ENCODE data around the gene NRXN2. TPM values are rescaled to one million over a fixed set of nuclear protein-coding genes. Genes with fewer than 3 reads are reported as not detected.

NRXN2 gene
- total and polyA plus RNA-seq, 10 of the 15 experiments (the other 5 are each of a cell fraction or from before 2014, with no cell fraction given): 0.03 to 1.4 (median 0.23) TPM

- Histone ChIP-seq H3K27me3 (replicated peaks in 1 of 2; ENCODE audit: control insufficient read depth in 2 of 2, insufficient read depth in 2 of 2, low read length in 1 of 2) (no peaks in the 10 kb centered on the region), H3K4me3 (no peak overlapping the region), H3K9me3 (replicated peaks; ENCODE audit: control insufficient read depth, insufficient read depth, low read length) (no peaks in the 10 kb centered on the region), H2AFZ (ENCODE audit: control insufficient read depth, low read depth, low read length) (no peak overlapping the region), H3K9ac (ENCODE audit: control insufficient read depth, insufficient read depth, low read length) (no peak overlapping the region), H3K27ac (ENCODE audit: control insufficient read depth, insufficient read depth) (no peak overlapping the region), H4K20me1 (ENCODE audit: control insufficient read depth, insufficient read depth) (no peaks in the 10 kb centered on the region), H3K36me3 (ENCODE audit: control insufficient read depth in 2 of 2, insufficient read depth in 2 of 2, low read length in 1 of 2) (no peaks in the 10 kb centered on the region), H3K4me2 (ENCODE audit: control insufficient read depth, insufficient read depth) (no peak overlapping the region), H3K4me1 (ENCODE audit: control insufficient read depth, insufficient read depth, low read length) (no peaks in the 10 kb centered on the region), H3K79me2 (ENCODE audit: control insufficient read depth, insufficient read depth, low read length) (no peaks in the 10 kb centered on the region)
- ChIA-PET RAD21 (ENCODE audit: unreplicated experiment) (no interaction called here), POLR2A (interaction anchor here (1.2 to 1.4 kb wide), 2 partner anchors 11 to 26 kb away, joined by 3 to 4 read pairs; no protein-coding TSS in a partner anchor), SMC1A (ENCODE audit: uncharacterized antibody, unreplicated experiment) (interaction anchor here (0.6 kb wide), 1 partner anchor 98 kb away, joined by 3 read pairs; no protein-coding TSS in a partner anchor), CTCF (no interaction called here)
- intact Hi-C loops (cut with micrococcal nuclease; ENCODE audit: unreplicated experiment): no loop called here
- DNase-seq (ENCODE audit: low read depth, low spot score): no peak
- 78% methylated on average over 14 of the region's 14 CpGs for WGBS (ENCODE audit: insufficient coverage, insufficient replicate concordance, low lambda C conversion rate, missing lambda C conversion rate)
- in situ Hi-C loops (cut with MboI): no loop called here
- no peak for ATAC-seq
- TF ChIP-seq TCF3 (IDR thresholded peaks at IDR 0.05; ENCODE audit: borderline replicate concordance, insufficient read depth, low read depth, low read length) (no peak), HDAC6 (IDR thresholded peaks at IDR 0.05; ENCODE audit: unreplicated experiment) (no peak), ZBTB33 (IDR thresholded peaks at IDR 0.05) (no peak), KAT2A (conservative IDR thresholded peaks at IDR 0.05; ENCODE audit: control insufficient read depth, low read depth, low read length) (no peak), HCFC1 (IDR thresholded peaks at IDR 0.05; ENCODE audit: low read length) (no peak), MLLT1 (IDR thresholded peaks at IDR 0.05) (0 out of 2 replicates have a peak, but pooled peaks have one; percentile 29), SMAD1 (IDR thresholded peaks at IDR 0.05; ENCODE audit: low read depth, partially characterized antibody) (no peak), CBFB (IDR thresholded peaks at IDR 0.05; ENCODE audit: low read depth) (no peak)
- no TSS peak for BruUV-seq (replicated peaks)
- no peak for FAIRE-seq
Observed at GRCh38 chr11:64752175-64752970, 29.4 kb upstream of the NRXN2 start.
